Measurements from ENCODE around the gene NBPF15.
"Not testable (repeated sequence)": the region's sequence is repeated elsewhere in the genome, so short reads cannot be mapped to it uniquely, and the experiment has no call there.

The NBPF15 gene, protein sequence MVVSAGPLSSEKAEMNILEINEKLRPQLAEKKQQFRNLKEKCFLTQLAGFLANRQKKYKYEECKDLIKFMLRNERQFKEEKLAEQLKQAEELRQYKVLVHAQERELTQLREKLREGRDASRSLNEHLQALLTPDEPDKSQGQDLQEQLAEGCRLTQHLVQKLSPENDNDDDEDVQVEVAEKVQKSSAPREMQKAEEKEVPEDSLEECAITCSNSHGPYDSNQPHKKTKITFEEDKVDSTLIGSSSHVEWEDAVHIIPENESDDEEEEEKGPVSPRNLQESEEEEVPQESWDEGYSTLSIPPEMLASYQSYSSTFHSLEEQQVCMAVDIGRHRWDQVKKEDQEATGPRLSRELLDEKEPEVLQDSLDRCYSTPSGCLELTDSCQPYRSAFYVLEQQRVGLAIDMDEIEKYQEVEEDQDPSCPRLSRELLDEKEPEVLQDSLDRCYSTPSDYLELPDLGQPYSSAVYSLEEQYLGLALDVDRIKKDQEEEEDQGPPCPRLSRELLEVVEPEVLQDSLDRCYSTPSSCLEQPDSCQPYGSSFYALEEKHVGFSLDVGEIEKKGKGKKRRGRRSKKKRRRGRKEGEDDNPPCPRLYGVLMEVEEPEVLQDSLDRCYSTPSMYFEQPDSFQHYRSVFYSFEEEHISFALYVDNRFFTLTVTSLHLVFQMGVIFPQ

DNA sequence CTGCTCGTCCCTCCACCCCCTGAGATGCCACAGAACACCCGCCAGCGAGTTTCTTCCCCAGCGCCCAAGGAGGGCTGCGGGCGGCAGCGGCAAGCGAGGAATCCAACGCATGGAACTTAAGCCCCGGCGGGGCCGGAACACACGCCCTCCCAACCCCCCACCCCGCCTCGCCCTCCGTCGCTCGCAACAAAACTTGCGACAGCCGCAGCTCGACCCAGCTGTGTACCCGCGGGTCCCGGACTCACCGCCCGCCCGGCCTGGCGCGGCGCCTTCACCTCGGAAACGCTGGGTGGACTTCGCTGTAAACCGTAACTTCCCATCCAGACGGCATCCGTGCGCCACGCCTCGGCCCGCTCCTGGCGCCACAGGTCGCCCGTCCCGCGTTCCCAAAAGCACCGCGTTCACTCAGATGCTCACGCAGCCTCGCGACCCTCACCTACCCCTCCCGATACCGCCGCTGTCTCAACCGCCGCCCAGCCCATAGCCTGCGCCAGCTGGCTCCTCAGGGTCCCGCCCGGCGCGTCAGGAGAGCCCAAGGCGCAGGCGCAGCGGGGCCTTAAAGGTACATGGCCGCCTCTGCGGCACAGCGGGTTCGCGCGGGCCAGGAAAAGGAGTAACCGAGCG is at the start of gene NBPF15:
NBPF15 (minus strand) TSS at position 534 of the 624 bp plus-strand sequence. CDS start 21,666 bp downstream, outside the sequence.
- peak; percentile 50 for DNase-seq

DNA sequence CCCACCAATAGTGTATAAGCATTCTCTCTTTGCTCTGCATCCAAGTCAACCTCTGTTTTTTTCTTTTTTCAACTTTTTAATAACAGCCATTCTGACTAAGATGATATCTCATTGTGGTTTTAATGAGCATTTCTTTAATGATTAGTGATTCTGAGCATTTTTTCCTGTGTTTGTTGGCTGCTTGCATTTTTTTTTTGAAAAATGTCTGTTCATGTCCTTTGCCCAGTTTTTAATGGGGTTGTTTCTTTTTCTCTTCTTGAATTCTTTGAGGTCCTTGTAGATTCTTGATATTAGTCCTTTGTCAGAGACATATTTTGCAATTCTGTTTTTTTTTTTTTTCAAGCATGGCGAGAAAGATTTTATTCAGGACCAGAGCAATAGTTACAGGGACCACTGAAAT is 35.0 kb upstream of the NBPF15 start:
- DNase-seq = not testable (repeated sequence)

DNA sequence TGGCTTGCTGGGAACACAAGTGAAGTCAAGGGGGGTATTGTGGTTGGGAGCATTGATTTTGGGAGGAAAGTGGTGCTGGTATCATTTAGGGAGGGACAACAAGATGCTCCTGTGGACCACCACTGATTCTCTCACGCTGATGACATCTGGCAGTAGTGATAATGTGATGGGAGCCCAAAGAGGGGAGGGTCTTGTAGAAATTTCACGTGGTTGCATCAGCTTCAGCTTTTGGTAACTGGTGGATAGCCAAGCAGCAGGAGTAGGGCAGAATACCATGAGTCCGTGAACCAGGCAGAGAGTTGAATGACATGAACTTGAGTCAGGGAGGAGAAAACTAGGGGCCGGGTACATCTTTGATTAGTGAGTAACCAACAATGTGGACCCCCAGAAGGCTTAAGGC is 32.7 kb upstream of the NBPF15 start:
- DNase-seq = peak; percentile 19

DNA sequence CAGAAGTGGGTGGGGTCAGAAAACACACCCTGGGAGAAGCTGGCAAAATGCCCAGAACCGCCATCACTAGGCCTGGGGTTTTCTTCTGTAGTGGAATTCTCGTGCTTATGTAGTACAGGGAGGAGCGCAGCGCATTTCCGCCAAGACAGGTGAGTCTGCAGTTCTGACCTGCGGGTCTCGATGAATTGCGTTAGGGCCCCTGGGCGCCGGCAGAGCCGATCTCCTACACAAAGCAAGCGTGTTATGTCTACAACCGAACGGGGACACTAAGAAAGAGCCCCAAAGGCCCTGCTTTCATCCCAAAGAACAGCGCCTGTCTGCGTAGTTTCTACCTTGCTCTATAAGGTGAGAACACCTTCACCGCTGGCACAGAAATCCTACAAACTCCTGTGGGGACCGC is 28.9 kb upstream of the NBPF15 start:
- not testable (repeated sequence) for DNase-seq

DNA sequence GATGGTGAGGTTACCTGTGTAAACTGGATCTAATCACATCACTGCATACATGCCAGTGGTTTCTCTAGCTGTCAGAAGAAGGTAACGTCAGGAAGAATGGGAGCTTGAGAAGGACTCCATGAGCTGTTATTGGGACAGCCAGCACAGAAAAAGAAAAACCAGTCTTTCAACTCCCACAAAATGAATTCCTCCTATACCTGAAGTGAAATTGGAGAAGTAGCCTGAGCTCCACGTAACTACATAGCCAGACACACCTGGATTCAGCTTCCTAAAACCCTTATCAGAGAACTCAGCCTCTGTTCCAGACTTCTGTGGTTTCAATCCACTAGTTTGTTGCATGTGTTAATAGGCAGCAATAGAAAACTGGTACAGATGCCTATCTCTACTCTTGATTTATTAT is 25.5 kb upstream of the NBPF15 start:
- not testable (repeated sequence) for DNase-seq

DNA sequence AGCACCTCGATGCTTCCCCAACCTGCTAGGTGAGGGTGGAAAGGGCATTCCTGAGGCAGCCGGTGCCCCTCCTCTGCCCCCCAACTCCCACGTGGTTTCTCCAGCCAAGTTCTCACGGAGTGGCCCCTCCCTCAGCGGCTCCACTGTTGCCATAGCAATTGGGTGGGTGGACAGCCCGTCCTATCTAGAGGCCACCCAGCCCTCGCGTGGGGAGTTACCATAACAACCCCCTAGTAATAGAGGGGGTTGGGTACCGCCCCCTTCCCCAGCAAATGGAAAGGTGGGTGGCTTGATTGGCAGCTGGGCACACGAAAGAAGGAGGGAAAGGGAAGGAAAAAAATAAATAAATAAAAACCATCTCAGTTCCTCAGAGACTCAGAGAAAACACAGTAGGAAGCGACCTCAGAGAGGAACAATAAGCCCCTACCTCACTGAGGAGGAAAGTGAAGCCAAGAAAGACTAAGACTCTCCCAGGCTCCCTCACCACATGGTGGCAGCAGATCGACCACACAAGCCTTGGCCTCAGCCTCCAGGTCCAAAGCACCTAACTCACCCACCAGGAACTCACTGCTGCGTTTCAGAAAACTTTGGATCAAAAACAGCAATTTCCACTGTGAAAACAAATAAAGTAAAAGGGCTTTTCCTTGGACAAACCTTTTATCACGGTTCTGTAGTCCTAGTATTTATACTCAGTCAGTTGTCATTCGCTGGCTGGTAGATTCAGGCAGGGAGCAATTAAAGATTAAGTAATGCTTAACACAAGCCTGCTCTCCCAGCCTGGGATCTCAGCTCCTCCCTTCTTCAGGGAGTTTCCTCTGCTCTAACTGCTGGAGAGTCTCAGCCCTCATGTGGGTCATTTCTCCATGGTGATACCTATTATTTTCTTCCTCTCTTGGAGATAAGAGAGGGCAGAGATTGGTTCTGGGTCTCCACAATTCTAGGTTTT is 23.9 kb upstream of the NBPF15 start:
- not testable (repeated sequence) for DNase-seq

DNA sequence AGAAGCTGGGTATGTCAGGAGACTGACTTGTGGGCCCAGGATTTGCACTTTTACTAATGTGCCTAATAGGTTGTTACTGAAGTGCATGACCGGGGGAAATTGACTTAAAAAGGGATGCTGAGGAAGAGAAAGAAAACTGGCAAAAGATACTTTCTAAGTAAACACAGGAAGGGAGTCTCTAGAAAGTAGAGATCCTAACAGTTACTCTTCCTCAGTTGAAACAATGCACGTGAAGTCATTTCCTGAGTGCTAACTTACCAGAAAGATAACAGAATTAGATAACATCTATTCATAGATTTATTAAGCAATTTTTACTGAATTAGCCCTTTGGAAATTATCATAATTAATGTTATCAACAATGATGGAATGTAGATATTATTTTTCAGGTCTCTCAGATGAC is 12.4 kb upstream of the NBPF15 start:
- not testable (repeated sequence) for DNase-seq

DNA sequence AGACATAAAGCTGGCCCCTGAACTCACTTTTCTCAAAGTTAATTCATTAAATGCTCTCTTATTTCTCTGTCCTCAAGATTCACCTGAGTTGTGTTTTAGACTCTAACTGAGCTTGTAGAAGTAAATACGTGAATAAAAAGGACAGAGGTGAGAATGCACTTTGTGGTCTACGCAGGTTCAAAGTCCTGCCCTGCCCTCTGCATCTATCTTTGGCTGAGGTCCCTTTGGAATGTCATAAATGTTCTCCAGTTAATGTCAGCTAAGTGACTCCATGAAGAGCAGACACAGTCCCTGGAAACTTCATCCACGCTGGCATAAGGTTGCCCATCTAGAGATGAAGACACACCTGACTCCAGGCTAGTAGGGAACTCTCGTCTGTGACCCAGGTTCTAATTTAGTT is 10.0 kb upstream of the NBPF15 start:
- DNase-seq = not testable (repeated sequence)

DNA sequence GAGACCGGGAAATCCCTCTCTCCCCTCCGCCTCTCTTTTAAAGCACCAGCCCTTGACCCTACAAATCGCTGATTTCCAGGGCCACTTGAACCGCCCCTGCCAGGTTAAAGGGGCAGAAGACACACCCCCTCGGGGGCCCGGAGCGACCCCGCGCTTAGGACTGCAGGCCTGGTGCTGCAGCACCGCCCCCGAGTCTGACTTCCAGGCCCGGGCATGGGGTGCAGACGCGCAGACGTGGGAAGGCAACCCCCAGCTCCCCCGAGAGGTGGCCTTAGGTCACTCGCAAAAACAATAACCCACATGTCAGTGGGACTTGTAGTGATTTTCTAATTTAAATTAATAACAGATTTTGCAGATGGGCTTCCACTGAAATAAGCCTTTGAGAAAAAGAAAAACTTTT is 309 bp upstream of the NBPF15 start:
- DNase-seq = not testable (repeated sequence)

DNA sequence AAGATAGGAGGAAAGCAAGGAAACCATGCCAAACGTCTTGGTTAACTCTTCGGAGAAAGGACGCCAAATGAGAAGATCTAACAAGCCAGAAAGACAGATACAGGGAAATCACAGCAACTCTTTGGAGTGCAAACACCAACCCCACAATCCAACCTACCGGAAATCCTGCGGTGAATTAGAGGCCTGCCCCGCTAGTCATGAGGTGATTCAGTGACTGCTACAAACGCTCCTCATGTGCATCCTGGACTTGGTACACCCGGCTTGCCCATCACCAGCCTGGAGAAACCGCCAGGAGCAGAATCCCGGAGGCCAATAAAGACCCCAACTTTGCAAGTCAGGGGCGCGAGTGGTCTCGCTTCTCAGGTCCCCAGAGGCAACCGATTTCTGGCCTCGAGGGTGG is 783 bp downstream of the NBPF15 start:
- not testable (repeated sequence) for DNase-seq

DNA sequence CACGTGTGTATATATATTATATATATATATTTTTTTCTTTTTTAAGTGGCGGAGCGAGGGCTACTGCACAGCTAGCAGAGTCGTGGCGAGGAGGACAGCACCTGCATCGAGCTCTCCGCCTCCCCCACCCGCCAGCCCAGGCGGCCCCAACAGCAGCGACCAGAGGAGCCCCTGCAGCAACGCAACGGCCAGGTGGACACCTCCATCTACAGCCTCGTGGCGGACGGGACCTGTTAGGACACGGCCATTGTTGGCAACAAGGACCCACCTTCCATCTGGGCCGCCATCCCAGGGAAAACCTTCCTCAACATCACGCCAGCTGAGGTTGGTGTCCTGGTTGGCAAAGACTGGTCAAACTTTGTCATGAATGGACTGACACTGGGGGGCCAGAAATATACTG is 19.1 kb downstream of the NBPF15 start:
- not testable (repeated sequence) for DNase-seq

DNA sequence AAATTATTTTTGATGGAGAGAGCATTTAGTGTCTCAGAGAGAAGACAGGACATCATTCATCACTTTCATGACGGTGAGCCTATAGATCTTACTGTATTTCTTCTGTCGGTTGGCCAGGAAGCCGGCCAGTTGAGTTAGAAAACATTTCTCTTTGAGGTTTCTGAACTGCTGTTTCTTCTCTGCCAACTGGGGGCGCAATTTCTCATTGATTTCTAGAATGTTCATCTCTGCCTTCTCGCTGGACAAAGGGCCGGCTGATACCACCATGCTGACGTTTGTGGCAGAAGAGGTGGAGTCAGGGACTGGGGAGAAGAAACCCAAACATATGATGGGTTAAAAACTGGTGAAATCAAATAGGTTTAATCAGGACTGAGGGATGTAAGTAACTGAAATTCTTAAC is 21.7 kb downstream of the NBPF15 start:
- DNase-seq = not testable (repeated sequence)

DNA sequence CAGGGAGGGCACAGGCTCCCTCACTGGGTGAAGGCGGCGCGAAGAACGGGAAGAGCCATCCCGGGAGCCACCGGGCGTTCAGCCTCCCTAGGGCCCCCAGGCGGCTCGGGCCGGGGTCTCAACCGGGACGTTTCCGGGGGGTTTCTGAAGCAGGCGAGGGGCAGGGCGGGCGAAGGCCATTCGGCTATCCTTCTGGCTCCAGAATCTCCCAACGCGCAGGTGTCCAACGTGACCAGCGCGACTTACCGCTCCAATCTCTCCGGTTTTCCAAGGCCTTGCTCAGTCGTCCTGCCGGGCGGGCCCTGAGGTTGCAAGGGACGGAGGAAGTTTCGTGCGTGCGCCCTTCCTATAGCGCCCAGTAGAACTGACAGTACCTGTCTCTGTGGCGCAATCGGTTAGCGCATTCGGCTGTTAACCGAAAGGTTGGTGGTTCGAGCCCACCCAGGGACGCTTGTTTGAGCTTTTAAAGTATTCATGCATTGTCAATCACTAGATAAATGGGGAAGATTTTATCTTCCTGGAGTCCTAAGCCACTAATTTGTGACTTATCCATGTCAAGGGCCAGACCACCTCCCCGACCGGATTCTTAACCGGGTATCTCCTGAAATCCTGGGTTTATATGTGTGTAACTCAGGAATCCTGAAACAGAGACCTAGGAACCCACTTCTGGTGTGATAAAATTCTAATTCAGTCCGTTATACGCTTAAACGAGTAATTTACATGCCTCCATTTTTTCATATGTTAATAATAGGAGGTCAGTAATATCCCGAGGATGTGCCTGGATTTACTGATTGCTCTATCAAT is 42.4 kb downstream of the NBPF15 start:
- peak; percentile 63 for DNase-seq

DNA sequence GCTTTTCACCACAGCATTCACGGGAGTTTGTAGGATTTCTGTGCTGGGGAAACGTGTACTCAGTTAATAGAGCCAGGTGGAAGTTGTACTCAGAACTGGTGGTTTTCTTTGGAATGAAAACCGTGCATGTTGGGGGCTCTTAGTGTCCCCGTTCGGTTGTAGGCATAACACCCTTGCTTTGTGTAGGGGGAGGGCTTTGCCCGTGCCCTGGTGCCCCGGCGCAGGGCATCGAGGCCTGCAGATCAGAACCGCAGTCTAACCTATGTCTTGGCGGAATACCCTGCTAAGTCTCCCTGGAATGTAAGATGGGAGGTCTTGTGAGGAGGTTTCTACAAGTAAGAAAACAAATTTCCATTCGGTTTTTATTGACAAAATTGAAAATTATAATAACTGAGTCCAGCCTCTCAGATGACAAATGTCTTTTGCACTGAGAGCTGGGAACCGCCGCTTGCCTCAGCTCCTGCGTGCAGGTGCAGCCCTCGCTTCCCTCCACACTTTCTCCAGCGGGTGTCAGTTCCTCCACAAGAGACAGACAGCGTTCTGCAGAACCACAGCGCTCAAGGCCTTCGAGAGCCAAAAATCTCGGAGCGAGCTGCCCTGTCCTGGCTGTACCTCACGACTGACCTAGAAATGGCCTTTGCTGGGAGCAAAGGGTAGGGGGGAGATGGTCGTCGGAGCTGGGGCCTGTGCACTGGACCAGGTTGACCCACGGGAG is 47.9 kb downstream of the NBPF15 start:
- not testable (repeated sequence) for DNase-seq

DNA sequence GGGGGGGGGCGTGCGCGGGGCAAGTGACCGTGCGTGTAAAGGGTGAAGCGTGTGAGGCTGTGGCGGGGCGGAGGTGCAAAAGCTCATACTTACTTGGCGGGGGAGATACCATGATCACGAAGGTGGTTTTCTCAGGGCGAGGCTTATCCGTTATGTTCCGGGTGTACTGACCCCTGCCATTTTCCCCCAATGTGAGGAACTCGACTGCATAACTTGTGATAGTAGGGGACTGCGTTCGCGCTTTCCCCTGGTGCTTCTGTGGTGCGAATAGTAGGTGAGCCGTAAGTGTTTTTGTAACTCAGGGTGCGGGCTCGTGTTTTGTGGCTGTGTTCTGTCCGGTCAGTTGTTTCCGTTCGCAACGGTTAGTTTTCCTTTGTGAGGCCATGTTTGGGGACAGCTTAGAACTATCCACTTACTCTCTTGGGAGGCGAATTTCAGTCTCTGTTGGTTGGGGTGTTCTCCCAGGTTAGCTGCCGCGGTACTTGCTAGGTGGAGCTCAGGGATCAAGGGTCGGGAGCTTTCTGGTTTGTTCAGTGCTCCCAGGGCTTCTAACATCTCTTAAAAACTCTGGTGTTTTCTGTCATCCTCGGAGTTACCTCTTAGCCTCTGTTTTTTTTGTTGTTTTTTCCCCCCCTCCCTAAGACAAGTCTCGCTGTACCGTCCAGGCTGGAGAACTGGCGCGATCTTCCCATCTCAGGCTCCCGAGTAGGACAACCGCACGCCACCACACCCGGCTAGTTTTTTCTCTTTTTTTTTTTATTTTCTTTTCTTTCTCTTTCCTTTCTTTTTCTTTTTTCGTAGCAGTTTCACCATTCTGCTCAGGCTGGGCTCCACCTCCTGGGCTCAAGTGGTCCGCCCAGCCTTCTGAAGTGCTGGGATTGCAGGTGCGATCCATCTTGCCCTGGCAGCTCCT is 48.7 kb downstream of the NBPF15 start:
- peak; percentile 99 for DNase-seq

DNA sequence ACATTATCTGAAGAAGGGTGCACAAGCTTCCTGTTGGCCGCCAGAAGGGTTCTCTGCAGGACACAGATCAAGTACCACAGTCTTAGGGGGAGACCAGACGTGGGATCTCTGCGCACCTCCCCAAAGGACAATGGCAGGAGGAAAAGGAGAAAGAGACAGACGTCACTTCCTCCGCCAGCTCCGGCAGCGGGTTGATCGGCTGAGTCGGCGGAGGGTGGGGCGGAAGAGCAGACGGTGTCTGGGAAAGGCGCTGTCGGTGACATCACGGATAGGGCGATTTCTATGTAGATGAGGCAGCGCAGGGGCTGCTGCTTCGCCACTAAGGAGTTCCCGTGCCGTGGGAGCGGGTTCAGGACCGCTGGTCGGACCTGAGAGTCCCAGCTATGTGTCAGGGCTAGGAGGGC is 49.4 kb downstream of the NBPF15 start:
- peak; percentile 85 for DNase-seq

DNA sequence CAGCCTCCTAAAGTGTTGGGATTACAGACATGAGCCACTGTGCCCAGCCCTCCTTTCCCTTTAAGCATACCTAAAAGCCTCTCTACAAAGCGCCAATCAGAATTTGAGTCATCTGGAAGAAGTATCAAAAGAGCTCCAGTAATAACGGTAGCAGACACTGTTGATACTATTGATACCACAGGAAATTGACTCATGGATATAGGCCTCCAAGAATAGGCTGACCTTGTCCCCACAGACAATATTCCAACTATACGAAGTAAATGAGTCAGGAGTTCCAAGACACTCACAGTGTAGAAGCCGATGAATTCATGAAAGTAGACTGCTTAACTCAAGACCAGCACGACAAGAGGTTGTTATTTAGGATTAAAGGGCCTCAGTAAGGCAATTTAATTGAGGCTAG is 58.7 kb downstream of the NBPF15 start:
- DNase-seq = not testable (repeated sequence)

DNA sequence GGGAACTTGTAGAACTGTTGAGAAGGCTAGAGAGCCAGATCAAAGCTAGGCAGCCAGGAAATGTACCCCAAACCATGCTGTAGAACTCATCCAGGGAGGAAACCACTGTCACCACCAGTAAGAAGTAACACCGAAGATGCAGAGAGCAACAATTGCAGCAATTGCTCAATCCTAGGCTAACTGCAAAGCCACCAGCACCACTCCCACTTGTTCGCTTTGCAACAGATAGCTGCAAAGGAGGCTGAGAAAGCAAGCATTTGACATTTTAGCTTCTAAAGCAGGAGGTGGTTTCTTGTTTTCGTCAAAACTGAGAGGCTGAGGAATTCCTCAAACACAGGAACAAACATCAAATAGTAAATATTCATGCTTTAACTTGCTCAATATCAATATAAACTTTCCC is 89.8 kb downstream of the NBPF15 start:
- not testable (repeated sequence) for DNase-seq

All from fibroblast of skin of right quadriceps (primary cell).